Transverse colon (tissue), 4 donors: Measurements from ENCODE around the gene CABLES2. TPM values are rescaled to one million over a fixed set of nuclear protein-coding genes. Genes with fewer than 3 reads are reported as not detected.

Source experiments
- DNase-seq: peaks from one replicate; pipeline ENCODE4 v3.0.0-alpha.2; 2019
- H3K27ac ChIP-seq, 4 donors: fragments of 200-600 bp; sonication (generic); 2 replicates each; pipeline ENCODE4 v1.5.1; 2016 to 2018; ENCODE audit warnings: inconsistent platforms in 4 of 4
- H3K27me3 ChIP-seq: fragments of 200-600 bp; sonication (generic); 2 replicates; pipeline ENCODE4 v1.5.1; 2017; ENCODE audit warnings: inconsistent platforms
- H3K36me3 ChIP-seq, 4 donors: fragments of 200-600 bp; sonication (generic); 2 replicates each; pipeline ENCODE4 v1.5.1; 2017 to 2019; ENCODE audit warnings: inconsistent platforms in 4 of 4
- H3K4me1 ChIP-seq, 4 donors: fragments of 200-600 bp; sonication (generic); 2 replicates each; pipeline ENCODE4 v1.5.1; 2017 to 2020; ENCODE audit warnings: inconsistent platforms in 4 of 4
- H3K4me3 ChIP-seq, 4 donors: fragments of 200-600 bp; sonication (generic); 1 replicate in 1 of 4; 2 replicates in 3 of 4; pipeline versions ENCODE4 v1.5.1 to v1.6.1; 2017 to 2019; ENCODE audit warnings: inconsistent platforms in 4 of 4
- H3K9me3 ChIP-seq, 2 donors: fragments of 200-600 bp; sonication (generic); 2 replicates each; pipeline ENCODE4 v1.5.1; 2017 to 2019; ENCODE audit warnings: inconsistent platforms in 2 of 2
- CTCF ChIP-seq, 5 experiments: fragments of 200-600 bp in 3 of 5; fragments of 450-650 bp in 2 of 5; sonication (generic) in 3 of 5; IDR thresholded peaks; 1 replicate in 2 of 5; 2 replicates in 3 of 5; pipeline ENCODE4 v1.5.1; 2016 to 2017; ENCODE audit warnings: antibody characterized with exemption in 5 of 5, inconsistent platforms in 3 of 5, mild to moderate bottlenecking in 2 of 5, moderate library complexity in 1 of 5
- EP300 ChIP-seq: sonication (generic); formaldehyde crosslinking; IDR thresholded peaks from one replicate; pipeline ENCODE4 v1.6.1; 2017; ENCODE audit warnings: antibody characterized with exemption, low read depth
- POLR2A ChIP-seq: fragments of 450-650 bp; IDR thresholded peaks from one replicate; pipeline ENCODE4 v1.6.1; 2016; ENCODE audit warnings: antibody characterized with exemption, mild to moderate bottlenecking, moderate library complexity
- POLR2AphosphoS5 ChIP-seq, 3 donors: sonication (generic); formaldehyde crosslinking; IDR thresholded peaks; one replicate each; pipeline ENCODE4 v1.6.1; 2016; ENCODE audit warnings: antibody characterized with exemption in 3 of 3
- WGBS, 2 donors: methylation state at CpG; one replicate each; pipeline ENCODE4 v1.1.5; 2018; ENCODE audit warnings: low coverage in 1 of 2; 5-methylcytosine and 5-hydroxymethylcytosine counted together
- in situ Hi-C, 4 donors: fragments of 200-750 bp; cut with MboI; loops; one replicate each; pipeline versions ENCODE4 v1.15.0 to v1.15.1; 2017; ENCODE audit warnings: low sequenced_read_pairs in 3 of 4, low pct_ligation_motif_present in 1 of 4, low pct_unique_long_range_greater_than_20kb in 1 of 4
- intact Hi-C: fragments of 100-400 bp; cut with DNase I; formaldehyde crosslinking; loops from one replicate; pipeline ENCODE4 v1.15.1; 2023; ENCODE audit warnings: low total_unique reads
- total RNA-seq, 4 donors: library from RNA; depleted of rRNA; stranded (reverse); fragments of >200 nt; gene quantifications; one replicate each; pipeline ENCODE4 v1.1.0, GENCODE V29; 2016

CABLES2 gene
- total RNA-seq, 4 donors from 2014 or later: 3.7 to 10.1 (median 8.5) TPM

GRCh38 chr20:62353289-62354030, 53.6 kb downstream of the CABLES2 start:
- H3K9me3 ChIP-seq: no peaks in the 10 kb centered on the region
- no peaks in the 10 kb centered on the region for H3K27me3 ChIP-seq
- no peak overlapping the region for H3K4me3 ChIP-seq
- DNase-seq: no peak
- intact Hi-C loops: loop anchor here (2.0 kb wide), 1 partner anchor 21 kb away; no protein-coding TSS in a partner anchor
- no peaks in the 10 kb centered on the region for H3K36me3 ChIP-seq
- H3K4me1 ChIP-seq: peaks cover 40 to 60% (median 45%) of the 10 kb centered on the region in 4 donors
- no peak for TF ChIP-seq POLR2AphosphoS5 (IDR thresholded peaks at IDR 0.05)
- WGBS, 2 donors: 85% methylated on average over 13 of the region's 16 CpGs; no CpG with 5 or more reads in 1 of the 2 donors
- in situ Hi-C loops: no loop called here
- peak overlapping the region; percentile 62 to 87 (median 74) for H3K27ac ChIP-seq

GRCh38 chr20:62352402-62353288, 54.4 kb downstream of the CABLES2 start:
- intact Hi-C loops: loop anchor here (2.0 kb wide), 1 partner anchor 22 kb away; no protein-coding TSS in a partner anchor
- peak overlapping the region; percentile 62 to 87 (median 74) for H3K27ac ChIP-seq

GRCh38 chr20:62351469-62352401, 55.4 kb downstream of the CABLES2 start:
- Histone ChIP-seq H3K4me1 (peaks cover 24 to 43% (median 30%) of the 10 kb centered on the region in 4 donors), H3K27ac (peak overlapping the region; percentile 29 to 87 (median 66)), H3K4me3 (no peak overlapping the region), H3K9me3 (no peaks in the 10 kb centered on the region), H3K27me3 (no peaks in the 10 kb centered on the region), H3K36me3 (no peaks in the 10 kb centered on the region)
- TF ChIP-seq POLR2AphosphoS5 (IDR thresholded peaks at IDR 0.05): no peak
- TF ChIP-seq CTCF (IDR thresholded peaks at IDR 0.05): no peak
- no peak for TF ChIP-seq EP300
- no peak for TF ChIP-seq POLR2A
- in situ Hi-C loops (no loop called here), intact Hi-C loops (loop anchor here (2.0 kb wide), 1 partner anchor 23 kb away; no protein-coding TSS in a partner anchor)
- no peak for DNase-seq
- 84 to 87% methylated on average over 22 to 58 of the region's 60 CpGs for WGBS, 2 donors

More at GRCh38 chr20:62352402-62353288, 54.4 kb downstream of the CABLES2 start:
- TF ChIP-seq POLR2A (no peak), CTCF (IDR thresholded peaks at IDR 0.05) (peak in 3 of 5 experiments; percentile 11 to 32 (median 12)), POLR2AphosphoS5 (IDR thresholded peaks at IDR 0.05) (peak in 2 of 3 donors; percentile 40 to 42)
- Histone ChIP-seq H3K4me1 (peaks cover 33 to 52% (median 38%) of the 10 kb centered on the region in 4 donors), H3K27me3 (no peaks in the 10 kb centered on the region), H3K36me3 (no peaks in the 10 kb centered on the region), H3K9me3 (no peaks in the 10 kb centered on the region), H3K4me3 (no peak overlapping the region)
- in situ Hi-C loops: no loop called here
- WGBS, 2 donors: 61% methylated on average over 28 of the region's 43 CpGs; no CpG with 5 or more reads in 1 of the 2 donors
- no peak for DNase-seq
